Smooth muscle cell (in vitro differentiated cells): Measurements from ENCODE around the gene BEST1. TPM values are rescaled to one million over a fixed set of nuclear protein-coding genes. Genes with fewer than 3 reads are reported as not detected.

Experiments
- DNase-seq: peaks from one replicate; lab custom pipeline; 2025; ENCODE audit not compliant: unreplicated experiment; lab: John Stamatoyannopoulos, UW
- H2AFZ ChIP-seq: fragments of 200-600 bp; sonication (generic); 2 replicates; pipeline ENCODE4 v1.6.0; 2016; ENCODE audit warnings: antibody characterized with exemption, low read depth, mild to moderate bottlenecking
- H3F3A ChIP-seq: fragments of 200-600 bp; sonication (generic); 2 replicates; pipeline ENCODE4 v1.6.0; 2017; ENCODE audit warnings: antibody characterized with exemption, low read depth
- H3K27ac ChIP-seq: fragments of 200-600 bp; sonication (generic); 2 replicates; pipeline ENCODE4 v1.5.1; 2016; ENCODE audit warnings: low read depth, mild to moderate bottlenecking
- H3K27me3 ChIP-seq: fragments of 200-600 bp; sonication (generic); 2 replicates; pipeline ENCODE4 v1.6.1; 2016; ENCODE audit warnings: low read depth, mild to moderate bottlenecking
- H3K36me3 ChIP-seq: fragments of 200-600 bp; sonication (generic); 2 replicates; pipeline ENCODE4 v1.5.1; 2016; ENCODE audit warnings: low read depth
- H3K4me1 ChIP-seq: fragments of 200-600 bp; sonication (generic); 2 replicates; pipeline ENCODE4 v1.5.1; 2016; ENCODE audit warnings: low read depth
- H3K4me2 ChIP-seq: fragments of 200-600 bp; sonication (generic); 2 replicates; pipeline ENCODE4 v1.6.0; 2016; ENCODE audit warnings: mild to moderate bottlenecking
- H3K4me3 ChIP-seq: fragments of 200-600 bp; sonication (generic); 2 replicates; pipeline ENCODE4 v1.5.1; 2016; ENCODE audit warnings: mild to moderate bottlenecking
- H3K79me2 ChIP-seq: fragments of 200-600 bp; sonication (generic); 2 replicates; pipeline ENCODE4 v1.6.0; 2016; ENCODE audit warnings: low read depth, mild to moderate bottlenecking
- H3K9ac ChIP-seq: fragments of 200-600 bp; sonication (generic); 2 replicates; pipeline ENCODE4 v1.6.0; 2016; ENCODE audit warnings: low read depth
- H3K9me3 ChIP-seq: fragments of 200-600 bp; sonication (generic); replicated peaks from 2 replicates; pipeline ENCODE4 v1.5.1; 2016; ENCODE audit warnings: low read depth
- H4K20me1 ChIP-seq: fragments of 200-600 bp; sonication (generic); 2 replicates; pipeline ENCODE4 v1.6.0; 2016; ENCODE audit warnings: low read depth
- WGBS: methylation state at CpG from one replicate; pipeline ENCODE4 v1.1.7; 2016; ENCODE audit warnings: low lambda C conversion rate; 5-methylcytosine and 5-hydroxymethylcytosine counted together
- polyA plus RNA-seq: library from polyadenylated mRNA; unstranded; fragments of >200 nt; fragmentation: Nextera tagmentation; extraction: Ambion mirVana; gene quantifications from 2 replicates; pipeline ENCODE4 v1.2.1, GENCODE V29; 2016
- total RNA-seq: library from RNA; depleted of rRNA; stranded (reverse); fragments of >200 nt; gene quantifications from 2 replicates; pipeline ENCODE4 v1.2.3, GENCODE V29; 2014
- TF ChIP-seq, protein P1 (sequence below): fragments of 200-600 bp; sonication (generic); IDR thresholded peaks from 2 replicates; pipeline ENCODE4 v1.5.1; 2017; ENCODE audit warnings: borderline replicate concordance, mild to moderate bottlenecking, antibody characterized with exemption; ENCODE audit not compliant: insufficient read depth, poor library complexity, severe bottlenecking

Gene BEST1
- total and polyA plus RNA-seq, 2 experiments from 2014 or later, result 1.6 to 2.4 TPM

DNA sequence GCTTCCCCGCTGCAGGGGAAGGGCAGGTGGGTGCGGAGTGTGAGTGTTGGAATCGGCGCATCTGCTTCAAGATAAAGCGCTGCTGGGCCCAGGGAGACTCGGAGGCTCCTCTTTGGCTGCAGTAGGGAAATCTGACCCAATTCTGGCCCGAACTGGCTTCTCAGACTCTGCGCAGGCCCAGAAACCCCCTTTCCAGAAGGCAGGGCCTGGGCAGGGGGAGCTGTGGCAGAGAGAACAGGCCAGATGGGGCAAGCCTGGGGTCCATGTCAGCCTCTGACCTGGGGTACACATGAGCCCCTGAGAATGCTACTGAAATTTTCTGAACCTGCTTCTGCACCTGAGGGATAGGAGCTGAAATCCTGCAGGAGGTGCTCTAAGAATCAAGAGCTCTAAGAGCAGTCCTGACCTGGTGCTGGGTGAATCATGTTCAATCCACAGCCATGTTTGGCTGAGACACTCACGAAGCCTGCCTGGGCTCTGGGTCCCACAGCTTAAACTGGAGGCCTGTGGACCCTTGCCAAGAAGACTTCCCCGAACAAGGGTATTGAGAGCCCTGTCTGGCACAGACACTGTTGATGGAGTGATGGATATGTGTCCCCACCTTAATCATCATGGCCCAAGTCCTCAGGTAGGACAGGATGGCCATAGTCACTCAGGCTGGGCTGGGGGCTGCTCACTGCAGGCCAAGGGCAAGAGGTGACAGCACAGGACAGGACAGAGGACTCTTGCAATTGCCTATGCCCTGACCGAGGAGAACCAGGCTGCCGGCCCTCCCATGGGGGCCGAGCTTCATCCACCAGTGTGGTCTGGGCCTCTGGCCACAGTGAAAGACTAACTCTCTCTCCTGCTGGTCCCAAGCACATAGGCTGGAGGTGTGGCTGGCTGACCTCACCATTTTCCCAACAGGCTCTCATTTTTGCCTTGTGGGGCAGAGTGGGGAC is 39.7 kb upstream of the BEST1 start:
- 95% methylated on average over 13 of the region's 13 CpGs for WGBS
- H3K27me3 ChIP-seq, result no peaks in the 10 kb centered on the region
- no peaks in the 10 kb centered on the region for H3K9me3 ChIP-seq
- TF ChIP-seq, protein P1, sequence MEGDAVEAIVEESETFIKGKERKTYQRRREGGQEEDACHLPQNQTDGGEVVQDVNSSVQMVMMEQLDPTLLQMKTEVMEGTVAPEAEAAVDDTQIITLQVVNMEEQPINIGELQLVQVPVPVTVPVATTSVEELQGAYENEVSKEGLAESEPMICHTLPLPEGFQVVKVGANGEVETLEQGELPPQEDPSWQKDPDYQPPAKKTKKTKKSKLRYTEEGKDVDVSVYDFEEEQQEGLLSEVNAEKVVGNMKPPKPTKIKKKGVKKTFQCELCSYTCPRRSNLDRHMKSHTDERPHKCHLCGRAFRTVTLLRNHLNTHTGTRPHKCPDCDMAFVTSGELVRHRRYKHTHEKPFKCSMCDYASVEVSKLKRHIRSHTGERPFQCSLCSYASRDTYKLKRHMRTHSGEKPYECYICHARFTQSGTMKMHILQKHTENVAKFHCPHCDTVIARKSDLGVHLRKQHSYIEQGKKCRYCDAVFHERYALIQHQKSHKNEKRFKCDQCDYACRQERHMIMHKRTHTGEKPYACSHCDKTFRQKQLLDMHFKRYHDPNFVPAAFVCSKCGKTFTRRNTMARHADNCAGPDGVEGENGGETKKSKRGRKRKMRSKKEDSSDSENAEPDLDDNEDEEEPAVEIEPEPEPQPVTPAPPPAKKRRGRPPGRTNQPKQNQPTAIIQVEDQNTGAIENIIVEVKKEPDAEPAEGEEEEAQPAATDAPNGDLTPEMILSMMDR, result no peak
- H3K4me2 ChIP-seq, result no peak overlapping the region
- peaks cover 5% of the 10 kb centered on the region for H4K20me1 ChIP-seq
- H3K4me1 ChIP-seq, result no peaks in the 10 kb centered on the region
- H2AFZ ChIP-seq, result no peak overlapping the region
- no peaks in the 10 kb centered on the region for H3K79me2 ChIP-seq
- H3K27ac ChIP-seq, result no peak overlapping the region
- H3K36me3 ChIP-seq, result no peaks in the 10 kb centered on the region
- H3K4me3 ChIP-seq, result no peak overlapping the region
- H3F3A ChIP-seq, result no peaks in the 10 kb centered on the region
- no peak overlapping the region for H3K9ac ChIP-seq
- no peak for DNase-seq

DNA sequence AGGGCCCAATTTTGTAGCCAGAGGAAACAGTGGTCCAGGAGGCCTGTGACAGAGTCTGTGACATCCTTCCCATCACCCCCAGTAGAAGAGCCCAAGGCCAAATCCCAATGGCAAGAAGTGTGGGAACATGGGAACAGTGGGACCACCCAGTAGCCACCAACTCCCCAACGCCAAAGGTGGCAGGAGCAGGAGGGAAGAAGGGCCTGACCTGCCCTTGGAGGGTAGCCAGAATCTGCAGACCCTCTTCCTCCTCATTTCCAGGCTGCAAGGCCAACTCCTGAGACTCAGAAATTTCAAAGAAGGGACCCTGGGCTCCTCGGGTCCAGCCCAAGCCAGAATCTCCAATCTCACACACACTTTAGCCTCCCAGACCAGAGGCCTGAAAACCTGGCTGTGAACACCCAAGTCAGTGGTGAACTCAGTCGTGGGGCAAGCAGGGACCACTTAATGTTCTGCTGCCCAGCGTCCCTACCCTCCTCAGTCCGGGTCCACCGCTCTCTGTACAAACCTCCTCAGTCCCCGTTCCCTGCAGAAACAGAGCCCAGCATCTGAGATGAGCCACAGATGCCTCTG is 38.9 kb upstream of the BEST1 start:
- DNase-seq, result no peak
- H3K36me3 ChIP-seq, result no peaks in the 10 kb centered on the region
- no peak overlapping the region for H3K9ac ChIP-seq
- no peak overlapping the region for H2AFZ ChIP-seq
- no peak overlapping the region for H3K4me2 ChIP-seq
- 89% methylated on average over 7 of the region's 7 CpGs for WGBS
- no peak overlapping the region for H3K4me3 ChIP-seq
- H4K20me1 ChIP-seq, result peaks cover 5% of the 10 kb centered on the region
- H3F3A ChIP-seq, result no peaks in the 10 kb centered on the region
- no peak overlapping the region for H3K27ac ChIP-seq
- H3K27me3 ChIP-seq, result no peaks in the 10 kb centered on the region
- no peaks in the 10 kb centered on the region for H3K9me3 ChIP-seq
- no peaks in the 10 kb centered on the region for H3K79me2 ChIP-seq
- no peaks in the 10 kb centered on the region for H3K4me1 ChIP-seq
- TF ChIP-seq, protein P1, result no peak

DNA sequence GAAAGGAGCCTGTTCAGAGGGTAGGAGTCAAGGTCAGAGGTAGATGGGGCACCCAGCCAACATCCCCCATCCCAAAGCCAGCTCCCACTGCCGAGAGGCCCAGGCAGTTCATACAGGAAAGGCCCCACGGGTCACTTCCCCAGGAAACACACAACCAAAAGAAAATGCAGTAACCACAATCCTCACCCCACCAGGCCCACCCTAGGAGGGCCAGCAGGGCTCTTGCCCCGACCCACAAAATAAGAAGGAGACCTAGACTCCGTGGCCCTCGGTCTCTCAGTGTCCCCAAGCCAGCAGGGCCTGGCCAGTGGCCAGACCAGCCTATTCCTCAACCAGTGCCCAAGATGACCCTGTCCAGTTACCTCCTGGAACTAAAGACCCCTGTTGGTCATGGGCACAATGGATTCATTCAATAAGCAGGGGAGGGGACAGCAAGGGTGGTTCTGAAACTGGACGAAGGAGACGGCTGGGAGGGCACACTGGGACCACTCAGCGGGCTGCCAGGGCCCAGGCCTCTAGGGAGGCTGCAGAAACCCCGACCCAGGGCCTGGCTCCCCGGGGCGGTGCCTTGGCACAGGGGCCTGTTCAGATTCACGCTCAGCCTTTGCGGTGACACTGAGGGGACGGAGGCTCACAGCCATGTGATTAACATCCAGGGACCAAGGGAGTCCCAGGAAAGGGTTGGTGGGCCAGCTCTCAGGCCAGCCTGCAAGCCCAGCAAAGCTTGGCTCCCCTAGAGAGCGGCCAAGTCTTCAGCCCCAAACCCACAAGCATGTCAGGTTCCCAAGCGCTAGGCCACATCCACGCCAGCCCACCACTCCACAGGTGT is 38.2 kb upstream of the BEST1 start:
- Histone ChIP-seq H3K9ac (no peak overlapping the region), H3K27ac (no peak overlapping the region), H2AFZ (no peak overlapping the region), H3K4me3 (no peak overlapping the region), H3K4me2 (no peak overlapping the region), H3K27me3 (no peaks in the 10 kb centered on the region), H4K20me1 (peaks cover 5% of the 10 kb centered on the region), H3K4me1 (no peaks in the 10 kb centered on the region), H3K79me2 (no peaks in the 10 kb centered on the region), H3K36me3 (no peaks in the 10 kb centered on the region), H3F3A (no peaks in the 10 kb centered on the region), H3K9me3 (no peaks in the 10 kb centered on the region)
- 88% methylated on average over 17 of the region's 17 CpGs for WGBS
- TF ChIP-seq, protein P1, result no peak
- no peak for DNase-seq
